ENCODE measurements around the gene CTIF.

The CTIF gene

GRCh38 chr18:48605408-48605845 is 66.6 kb downstream of the CTIF start:
- no peak for DNase-seq

GRCh38 chr18:48607056-48607984 is 68.5 kb downstream of the CTIF start:
- no peak for DNase-seq

- no peak for DNase-seq
Measured at GRCh38 chr18:48608581-48608980, 69.8 kb downstream of the CTIF start.

GRCh38 chr18:48609114-48609513 is 70.3 kb downstream of the CTIF start:
- DNase-seq = no peak

GRCh38 chr18:48609820-48610815 is 71.3 kb downstream of the CTIF start:
- DNase-seq = no peak

- DNase-seq = no peak
Measured at GRCh38 chr18:48611203-48611602, 72.4 kb downstream of the CTIF start.

- no peak for DNase-seq
Measured at GRCh38 chr18:48611785-48612480, 73.1 kb downstream of the CTIF start.

GRCh38 chr18:48612511-48612910 is 73.7 kb downstream of the CTIF start:
- DNase-seq = no peak

GRCh38 chr18:48612917-48613316 is 74.1 kb downstream of the CTIF start:
- DNase-seq = no peak

GRCh38 chr18:48613589-48614404 is 75.0 kb downstream of the CTIF start:
- no peak for DNase-seq

GRCh38 chr18:48615566-48616401 is 77.0 kb downstream of the CTIF start:
- peak in 1 of 2 experiments; percentile 13 for DNase-seq

GRCh38 chr18:48616484-48617255 is 77.8 kb downstream of the CTIF start:
- no peak for DNase-seq

GRCh38 chr18:48617844-48618497 is 79.1 kb downstream of the CTIF start:
- DNase-seq = no peak

GRCh38 chr18:48619016-48619415 is 80.2 kb downstream of the CTIF start:
- DNase-seq = no peak

GRCh38 chr18:48619501-48619900 is 80.7 kb downstream of the CTIF start:
- DNase-seq = no peak

GRCh38 chr18:48620071-48620470 is 81.2 kb downstream of the CTIF start:
- DNase-seq = no peak

- no peak for DNase-seq
Measured at GRCh38 chr18:48621240-48621639, 82.4 kb downstream of the CTIF start.

- DNase-seq = peak in 1 of 2 experiments; percentile 6
Measured at GRCh38 chr18:48621815-48622555, 83.2 kb downstream of the CTIF start.

All from NCI-H187 (cell line).